Ishikawa (cell line): ENCODE results near the gene IFI16.

Experiments
- CEBPB ChIP-seq: IDR thresholded peaks from 2 replicates; pipeline ENCODE4 v1.6.1; 2012
- CREB1 ChIP-seq: IDR thresholded peaks from 2 replicates; pipeline ENCODE4 v1.6.1; 2012; ENCODE audit warnings: low read depth
- EGR1 ChIP-seq: IDR thresholded peaks from 2 replicates; pipeline ENCODE4 v1.6.1; 2012
- EP300 ChIP-seq: IDR thresholded peaks from 2 replicates; pipeline ENCODE4 v1.6.1; 2012; ENCODE audit warnings: borderline replicate concordance
- FOXM1 ChIP-seq: IDR thresholded peaks from 2 replicates; pipeline ENCODE4 v1.6.1; 2012; ENCODE audit warnings: low read depth, borderline replicate concordance
- MAX ChIP-seq: IDR thresholded peaks from 2 replicates; pipeline ENCODE4 v1.6.1; 2012
- NFIC ChIP-seq: IDR thresholded peaks from 2 replicates; pipeline ENCODE4 v1.6.1; 2012
- RAD21 ChIP-seq: IDR thresholded peaks from 2 replicates; pipeline ENCODE4 v1.6.1; 2012; ENCODE audit warnings: low read depth
- REST ChIP-seq: IDR thresholded peaks from 2 replicates; pipeline ENCODE4 v1.6.1; 2012; ENCODE audit warnings: low read depth, mild to moderate bottlenecking
- TAF1 ChIP-seq: IDR thresholded peaks from 2 replicates; pipeline ENCODE4 v1.6.1; 2012; ENCODE audit warnings: low read depth, mild to moderate bottlenecking
- TCF12 ChIP-seq: IDR thresholded peaks from 2 replicates; pipeline ENCODE4 v1.6.1; 2012; ENCODE audit warnings: low read depth
- TEAD4 ChIP-seq: IDR thresholded peaks from 2 replicates; pipeline ENCODE4 v1.6.1; 2012
- USF1 ChIP-seq: IDR thresholded peaks from 2 replicates; pipeline ENCODE4 v1.6.1; 2012
- YY1 ChIP-seq: IDR thresholded peaks from 2 replicates; pipeline ENCODE4 v1.6.1; 2012; ENCODE audit warnings: low read depth
- ZBTB7A ChIP-seq: IDR thresholded peaks from 2 replicates; pipeline ENCODE4 v1.6.1; 2012; ENCODE audit warnings: low read depth

The IFI16 gene

GRCh38 chr1:158989424-158989823, 20.3 kb upstream of the IFI16 start:
- TF ChIP-seq RAD21 (no peak), ZBTB7A (no peak), EGR1 (no peak), TCF12 (no peak), FOXM1 (no peak)

GRCh38 chr1:158992787-158993312, 16.9 kb upstream of the IFI16 start:
- TF ChIP-seq MAX (no peak), CREB1 (no peak), TCF12 (no peak), EP300 (no peak), REST (no peak), FOXM1 (no peak), TEAD4 (no peak), EGR1 (no peak), CEBPB (no peak), TAF1 (no peak), ZBTB7A (no peak)

GRCh38 chr1:158996998-158997397, 12.7 kb upstream of the IFI16 start:
- TF ChIP-seq TCF12 = no peak
- no peak for TF ChIP-seq CEBPB
- TF ChIP-seq EP300 = no peak
- TF ChIP-seq EGR1 = no peak
- no peak for TF ChIP-seq MAX
- TF ChIP-seq ZBTB7A = no peak
- TF ChIP-seq CREB1 = no peak

- TF ChIP-seq REST = no peak
- TF ChIP-seq ZBTB7A = no peak
- no peak for TF ChIP-seq CEBPB
- no peak for TF ChIP-seq NFIC
- TF ChIP-seq MAX = no peak
- no peak for TF ChIP-seq TAF1
- no peak for TF ChIP-seq CREB1
- no peak for TF ChIP-seq USF1
- TF ChIP-seq EP300 = no peak
- no peak for TF ChIP-seq YY1
- TF ChIP-seq FOXM1 = no peak
- no peak for TF ChIP-seq EGR1
- TF ChIP-seq RAD21 = no peak
- no peak for TF ChIP-seq TCF12
- no peak for TF ChIP-seq TEAD4
Observed at GRCh38 chr1:158998037-158998780, 11.5 kb upstream of the IFI16 start.

GRCh38 chr1:158998781-158999161, 10.9 kb upstream of the IFI16 start:
- TF ChIP-seq ZBTB7A (no peak), EP300 (no peak), RAD21 (peak; percentile 75), REST (no peak), FOXM1 (no peak), CREB1 (no peak)
